ENCODE results near the gene VKORC1L1.
"Not testable (repeated sequence)": the region's sequence is repeated elsewhere in the genome, so short reads cannot be mapped to it uniquely, and the experiment has no call there.

DNA sequence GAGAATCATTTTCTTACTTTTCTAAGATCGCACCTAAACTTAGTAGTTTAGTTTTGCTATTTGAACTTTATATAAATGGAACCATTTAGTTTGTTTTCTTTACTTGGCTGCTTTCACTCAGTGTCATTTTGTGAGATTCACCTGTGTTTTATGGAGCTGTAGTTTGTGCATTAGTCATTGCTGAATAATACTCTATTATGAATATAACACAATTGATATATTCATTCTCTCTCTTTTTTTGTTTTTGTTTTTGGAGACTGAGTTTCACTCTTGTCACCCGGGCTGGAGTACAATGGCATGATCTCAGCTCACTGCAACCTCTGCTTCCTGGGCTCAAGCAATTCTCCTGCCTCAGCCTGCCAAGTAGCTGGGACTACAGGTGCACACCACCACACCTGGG, 16.8 kb downstream of the VKORC1L1 start:
- not testable (repeated sequence) for TF ChIP-seq EZH2phosphoT487, EZH2 (IDR thresholded peaks at IDR 0.05)

Measured in neural progenitor cell (in vitro differentiated cells).